Measurements from ENCODE around the gene CHD8.

DNA sequence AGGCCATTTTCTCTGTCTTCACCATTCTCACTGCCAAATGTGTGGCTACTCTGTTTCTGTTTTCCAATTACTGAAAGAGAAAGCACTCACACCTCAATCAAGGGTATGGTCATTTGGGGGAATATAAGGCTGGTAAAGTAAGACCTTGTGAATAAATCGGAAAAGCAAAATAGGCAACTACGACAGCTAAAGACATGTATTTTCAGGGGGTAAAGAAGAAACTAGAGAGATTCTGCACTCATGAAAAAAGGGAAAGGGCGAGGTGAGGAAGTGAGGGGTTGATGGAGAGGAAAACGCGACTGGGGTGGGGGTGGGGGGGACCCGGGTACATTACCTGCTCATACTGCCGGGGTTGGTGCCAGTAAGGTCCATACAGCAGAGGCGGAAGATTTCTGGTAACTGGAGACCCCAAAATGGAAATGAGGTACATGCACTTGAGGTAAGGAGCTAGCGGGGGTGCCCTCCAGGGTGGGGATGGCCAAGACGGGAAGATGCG lies 19.3 kb downstream of the CHD8 start:
- TF ChIP-seq POLR2AphosphoS5 (IDR thresholded peaks at IDR 0.05) (no peak), CTCF (IDR thresholded peaks at IDR 0.05) (no peak)

Data from breast epithelium (tissue), 3 donors.